ENCODE measurements around the gene BMPR1B.

DNA sequence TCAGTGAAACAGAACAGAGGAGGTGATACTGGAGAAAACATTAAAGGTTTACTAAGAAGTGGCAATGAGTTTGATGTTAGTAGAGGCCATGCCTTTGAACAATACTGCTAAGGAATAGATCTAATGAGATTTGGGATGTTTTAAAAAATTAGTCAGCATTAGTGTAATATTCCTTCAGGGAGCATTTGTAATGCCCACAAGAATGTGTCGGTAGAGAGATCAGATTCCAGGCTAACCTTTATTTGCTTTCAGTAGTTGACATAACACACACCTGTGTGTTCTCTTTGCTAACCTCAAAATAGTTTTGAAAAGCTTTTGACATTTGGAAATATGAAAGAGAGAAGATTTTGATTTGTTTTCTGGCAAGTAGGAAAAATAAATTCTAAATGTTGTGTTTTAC lies 328.8 kb downstream of the BMPR1B start:
- TF ChIP-seq SREBF2 (CRISPR knock-in tag; IDR thresholded peaks at IDR 0.05) (no peak), TAF1 (IDR thresholded peaks at IDR 0.05; ENCODE audit: control insufficient read depth, extremely low read depth, insufficient read depth, low read length, severe bottlenecking) (no peak), POLR2A (conservative IDR thresholded peaks at IDR 0.05) (no peak), MAFF (IDR thresholded peaks at IDR 0.05; ENCODE audit: low read length) (no peak), BMI1 (IDR thresholded peaks at IDR 0.05; ENCODE audit: low read length) (no peak), FOSL1 (tag; conservative IDR thresholded peaks at IDR 0.05) (no peak)
- TF ChIP-seq, protein P1, sequence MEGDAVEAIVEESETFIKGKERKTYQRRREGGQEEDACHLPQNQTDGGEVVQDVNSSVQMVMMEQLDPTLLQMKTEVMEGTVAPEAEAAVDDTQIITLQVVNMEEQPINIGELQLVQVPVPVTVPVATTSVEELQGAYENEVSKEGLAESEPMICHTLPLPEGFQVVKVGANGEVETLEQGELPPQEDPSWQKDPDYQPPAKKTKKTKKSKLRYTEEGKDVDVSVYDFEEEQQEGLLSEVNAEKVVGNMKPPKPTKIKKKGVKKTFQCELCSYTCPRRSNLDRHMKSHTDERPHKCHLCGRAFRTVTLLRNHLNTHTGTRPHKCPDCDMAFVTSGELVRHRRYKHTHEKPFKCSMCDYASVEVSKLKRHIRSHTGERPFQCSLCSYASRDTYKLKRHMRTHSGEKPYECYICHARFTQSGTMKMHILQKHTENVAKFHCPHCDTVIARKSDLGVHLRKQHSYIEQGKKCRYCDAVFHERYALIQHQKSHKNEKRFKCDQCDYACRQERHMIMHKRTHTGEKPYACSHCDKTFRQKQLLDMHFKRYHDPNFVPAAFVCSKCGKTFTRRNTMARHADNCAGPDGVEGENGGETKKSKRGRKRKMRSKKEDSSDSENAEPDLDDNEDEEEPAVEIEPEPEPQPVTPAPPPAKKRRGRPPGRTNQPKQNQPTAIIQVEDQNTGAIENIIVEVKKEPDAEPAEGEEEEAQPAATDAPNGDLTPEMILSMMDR (IDR thresholded peaks at IDR 0.05 in 2 of 3, conservative IDR thresholded peaks at IDR 0.05 in 1 of 3; ENCODE audit: insufficient read depth in 2 of 3, low read depth in 1 of 3, low read length in 3 of 3) = no peak
- TF ChIP-seq, protein P2, sequence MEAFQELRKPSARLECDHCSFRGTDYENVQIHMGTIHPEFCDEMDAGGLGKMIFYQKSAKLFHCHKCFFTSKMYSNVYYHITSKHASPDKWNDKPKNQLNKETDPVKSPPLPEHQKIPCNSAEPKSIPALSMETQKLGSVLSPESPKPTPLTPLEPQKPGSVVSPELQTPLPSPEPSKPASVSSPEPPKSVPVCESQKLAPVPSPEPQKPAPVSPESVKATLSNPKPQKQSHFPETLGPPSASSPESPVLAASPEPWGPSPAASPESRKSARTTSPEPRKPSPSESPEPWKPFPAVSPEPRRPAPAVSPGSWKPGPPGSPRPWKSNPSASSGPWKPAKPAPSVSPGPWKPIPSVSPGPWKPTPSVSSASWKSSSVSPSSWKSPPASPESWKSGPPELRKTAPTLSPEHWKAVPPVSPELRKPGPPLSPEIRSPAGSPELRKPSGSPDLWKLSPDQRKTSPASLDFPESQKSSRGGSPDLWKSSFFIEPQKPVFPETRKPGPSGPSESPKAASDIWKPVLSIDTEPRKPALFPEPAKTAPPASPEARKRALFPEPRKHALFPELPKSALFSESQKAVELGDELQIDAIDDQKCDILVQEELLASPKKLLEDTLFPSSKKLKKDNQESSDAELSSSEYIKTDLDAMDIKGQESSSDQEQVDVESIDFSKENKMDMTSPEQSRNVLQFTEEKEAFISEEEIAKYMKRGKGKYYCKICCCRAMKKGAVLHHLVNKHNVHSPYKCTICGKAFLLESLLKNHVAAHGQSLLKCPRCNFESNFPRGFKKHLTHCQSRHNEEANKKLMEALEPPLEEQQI (IDR thresholded peaks at IDR 0.05) = no peak
